ENCODE measurements around the gene NBAS.

GRCh38 chr2:15436195-15436594 lies 124.9 kb downstream of the NBAS start:
- no peak for TF ChIP-seq CTCF (IDR thresholded peaks at IDR 0.05; ENCODE audit: low read length)
- TF ChIP-seq EZH2 (IDR thresholded peaks at IDR 0.05; ENCODE audit: borderline replicate concordance, low read length), result no peak

Measured in OCI-LY1 (cell line).